HCT116 (cell line): ENCODE measurements around the gene AGPS. TPM values are rescaled to one million over a fixed set of nuclear protein-coding genes. Genes with fewer than 3 reads are reported as not detected.
"Not testable (repeated sequence)": the region's sequence is repeated elsewhere in the genome, so short reads cannot be mapped to it uniquely, and the experiment has no call there.

Source experiments
- ATAC-seq: fragments of 200-7000 bp; cut with Tn5 transposase; 2 replicates; pipeline ENCODE4 v1.9.1; 2020; ENCODE audit warnings: mild to moderate bottlenecking, moderate library complexity
- BruUV-seq: library from RNA; stranded (reverse); fragments of 400-500 nt; replicated peaks from 2 replicates; lab custom pipeline; 2021; lab: Mats Ljungman, UMichigan
- CTCF ChIA-PET: fragments of 300-600 bp; sonication (Branson Sonifier 250); formaldehyde crosslinking; loops from one replicate; lab custom pipeline; 2021; ENCODE audit warnings: antibody characterized with exemption; lab: Charles Lee
- POLR2A ChIA-PET: fragments of 300-600, 350-600 bp; sonication (Branson Sonifier 250); formaldehyde crosslinking; loops from one replicate; lab custom pipeline; 2021; ENCODE audit warnings: antibody characterized with exemption; lab: Charles Lee
- RAD21 ChIA-PET, 2 experiments: fragments of 300-600 bp; sonication (Branson Sonifier 250); formaldehyde crosslinking; loops; one replicate each; lab custom pipeline; 2023; ENCODE audit warnings: low total read pairs in 2 of 2; ENCODE audit not compliant: uncharacterized antibody in 2 of 2, unreplicated experiment in 2 of 2, low non-redundant PET in 1 of 2; lab: Charles Lee
- DNase-seq: peaks from one replicate; pipeline ENCODE4 v3.0.0-alpha.2; 2010; ENCODE audit warnings: low read depth, low spot score
- H2AFZ ChIP-seq: fragments of 200-600 bp; shearing (Covaris generic), sonication (generic); 2 replicates; pipeline ENCODE4 v1.6.1; 2017; ENCODE audit warnings: low read depth, mixed run types, mixed read lengths, antibody characterized with exemption, low read length; ENCODE audit not compliant: poor library complexity, severe bottlenecking
- H3K27ac ChIP-seq: 2 replicates; pipeline ENCODE4 v1.5.1; 2012; ENCODE audit warnings: low read depth, low read length
- H3K27me3 ChIP-seq: fragments of 200-600 bp; sonication (generic); 2 replicates; pipeline ENCODE4 v1.6.1; 2016; ENCODE audit warnings: mixed run types, low read length, mixed read lengths; ENCODE audit not compliant: insufficient read depth
- H3K36me3 ChIP-seq, 2 experiments: fragments of 200-500 bp in 1 of 2; fragments of 200-600 bp in 1 of 2; sonication (Bioruptor generic) in 1 of 2; sonication (generic) in 1 of 2; 2 replicates each; pipeline versions ENCODE4 v1.5.1 to v1.6.1; 2014 to 2016; ENCODE audit warnings: low read length in 2 of 2, inconsistent platforms in 1 of 2, mixed read lengths in 1 of 2, mixed run types in 1 of 2; ENCODE audit not compliant: insufficient read depth in 2 of 2, control insufficient read depth in 1 of 2
- H3K4me1 ChIP-seq, 2 experiments: fragments of 200-600 bp in 1 of 2; sonication (generic) in 1 of 2; 2 replicates each; pipeline versions ENCODE4 v1.5.1 to v1.6.1; 2012 to 2017; ENCODE audit warnings: low read length in 2 of 2, inconsistent platforms in 1 of 2, mild to moderate bottlenecking in 1 of 2, mixed read lengths in 1 of 2, mixed run types in 1 of 2, moderate library complexity in 1 of 2; ENCODE audit not compliant: insufficient read depth in 2 of 2, control insufficient read depth in 1 of 2
- H3K4me2 ChIP-seq: fragments of 200-600 bp; sonication (generic); 2 replicates; pipeline ENCODE4 v1.6.1; 2017; ENCODE audit warnings: mixed run types, low read length, mixed read lengths
- H3K4me3 ChIP-seq, 2 experiments: fragments of 200-600 bp in 1 of 2; sonication (generic) in 1 of 2; replicated peaks in 1 of 2; 2 replicates each; pipeline ENCODE4 v1.5.1; 2011 to 2016; ENCODE audit warnings: low read length in 2 of 2, control low read depth in 1 of 2, low read depth in 1 of 2, mild to moderate bottlenecking in 1 of 2, mixed read lengths in 1 of 2, mixed run types in 1 of 2
- H3K79me2 ChIP-seq: fragments of 200-600 bp; sonication (generic); 2 replicates; pipeline ENCODE4 v1.6.1; 2017; ENCODE audit warnings: mild to moderate bottlenecking, mixed run types, low read length, moderate library complexity, mixed read lengths; ENCODE audit not compliant: insufficient read depth
- H3K9ac ChIP-seq: fragments of 200-600 bp; sonication (generic); 2 replicates; pipeline ENCODE4 v1.6.1; 2016; ENCODE audit warnings: low read length, mixed read lengths
- H3K9me2 ChIP-seq: fragments of 200-600 bp; sonication (generic), shearing (Covaris generic); 2 replicates; pipeline ENCODE4 v1.6.1; 2017; ENCODE audit warnings: mixed run types, mild to moderate bottlenecking, moderate library complexity; ENCODE audit not compliant: insufficient read depth
- H3K9me3 ChIP-seq, 2 experiments: fragments of 200-500 bp in 1 of 2; fragments of 200-600 bp in 1 of 2; sonication (Bioruptor generic) in 1 of 2; sonication (generic) in 1 of 2; 2 replicates each; pipeline ENCODE4 v1.6.1; 2014 to 2017; ENCODE audit warnings: low read length in 2 of 2, mixed read lengths in 2 of 2, inconsistent platforms in 1 of 2, low read depth in 1 of 2, mild to moderate bottlenecking in 1 of 2, mixed run types in 1 of 2, moderate library complexity in 1 of 2; ENCODE audit not compliant: control insufficient read depth in 1 of 2, insufficient read depth in 1 of 2
- H4K20me1 ChIP-seq: fragments of 200-600 bp; sonication (generic), shearing (Covaris generic); 2 replicates; pipeline ENCODE4 v1.6.1; 2017; ENCODE audit warnings: mixed run types, mild to moderate bottlenecking, moderate library complexity; ENCODE audit not compliant: insufficient read depth
- ELF1 ChIP-seq: IDR thresholded peaks from 2 replicates; pipeline ENCODE4 v1.6.1; 2012; ENCODE audit warnings: low read depth, borderline replicate concordance
- EZH2phosphoT487 ChIP-seq: fragments of 200-600 bp; IDR thresholded peaks from 2 replicates; pipeline ENCODE4 v1.6.1; 2018; ENCODE audit warnings: antibody characterized with exemption, borderline replicate concordance
- FOSL1 ChIP-seq: IDR thresholded peaks from 2 replicates; pipeline ENCODE4 v1.6.1; 2012; ENCODE audit warnings: low read depth
- JUND ChIP-seq: IDR thresholded peaks from 2 replicates; pipeline ENCODE4 v1.6.1; 2012
- SIN3A ChIP-seq: IDR thresholded peaks from 2 replicates; pipeline ENCODE4 v1.6.1; 2012; ENCODE audit warnings: low read depth
- TCF7L2 ChIP-seq: IDR thresholded peaks from 2 replicates; pipeline ENCODE4 v1.7.0; 2011; ENCODE audit warnings: borderline replicate concordance, inconsistent platforms; ENCODE audit not compliant: insufficient read depth, insufficient read length; ENCODE audit errors: extremely low read depth
- ZBTB33 ChIP-seq: IDR thresholded peaks from 2 replicates; pipeline ENCODE4 v1.6.1; 2011; ENCODE audit warnings: mild to moderate bottlenecking, low read length, moderate library complexity; ENCODE audit not compliant: insufficient replicate concordance; ENCODE audit errors: extremely low read depth
- ZFX ChIP-seq: fragments of 450-650 bp; IDR thresholded peaks from 2 replicates; pipeline ENCODE4 v1.6.1; 2017
- ZNF274 ChIP-seq: fragments of 200-500 bp; sonication (Bioruptor generic); IDR thresholded peaks from 2 replicates; pipeline ENCODE4 v1.6.1; 2014; ENCODE audit warnings: mild to moderate bottlenecking, low read depth, low read length, inconsistent platforms
- intact Hi-C: fragments of 100-400 bp; cut with micrococcal nuclease; formaldehyde crosslinking; loops from 2 replicates; pipeline ENCODE4 v1.10.0; 2022
- total RNA-seq: library from RNA; stranded (reverse); gene quantifications from one replicate; pipeline ENCODE4 v1.2.1, GENCODE V29; 2021; ENCODE audit not compliant: unreplicated experiment
- TF ChIP-seq, protein P1 (sequence below): IDR thresholded peaks from 2 replicates; pipeline ENCODE4 v1.6.1; 2012
- TF ChIP-seq, protein P2 (sequence below), 3 experiments: fragments of 200-600 bp in 1 of 3; sonication (generic) in 1 of 3; IDR thresholded peaks in 2 of 3; conservative IDR thresholded peaks in 1 of 3; 2 replicates each; pipeline ENCODE4 v1.5.1; 2012 to 2017; ENCODE audit warnings: low read depth in 2 of 3, low read length in 2 of 3, antibody characterized with exemption in 1 of 3, borderline replicate concordance in 1 of 3, control low read depth in 1 of 3, mild to moderate bottlenecking in 1 of 3, mixed read lengths in 1 of 3, mixed run types in 1 of 3, moderate library complexity in 1 of 3; ENCODE audit not compliant: insufficient read depth in 1 of 3
- TF ChIP-seq, protein P3 (sequence below): IDR thresholded peaks from 2 replicates; pipeline ENCODE4 v1.6.1; 2012

AGPS gene
- total RNA-seq, 1 experiment from 2014 or later = 66.6 TPM

DNA sequence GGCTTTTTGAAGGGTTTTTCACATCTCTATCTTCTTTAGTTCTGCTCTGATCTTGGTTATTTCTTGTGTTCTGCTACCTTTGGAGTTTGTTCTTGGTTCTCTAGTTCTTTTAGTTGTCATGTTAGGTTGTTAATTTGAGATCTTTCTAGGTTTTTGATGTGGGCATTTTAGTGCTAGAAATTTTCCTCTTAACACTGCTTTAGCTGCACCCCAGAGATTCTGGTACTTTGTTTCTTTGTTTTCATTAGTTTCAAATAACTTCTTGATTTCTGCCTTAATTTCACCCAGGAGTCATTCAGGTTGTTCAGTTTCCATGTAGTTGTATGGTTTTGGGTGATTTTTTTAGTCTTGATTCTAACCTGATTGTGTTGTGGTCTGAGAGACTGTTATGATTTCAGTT is 34.7 kb downstream of the AGPS start (continued):
- TF ChIP-seq, protein P1, sequence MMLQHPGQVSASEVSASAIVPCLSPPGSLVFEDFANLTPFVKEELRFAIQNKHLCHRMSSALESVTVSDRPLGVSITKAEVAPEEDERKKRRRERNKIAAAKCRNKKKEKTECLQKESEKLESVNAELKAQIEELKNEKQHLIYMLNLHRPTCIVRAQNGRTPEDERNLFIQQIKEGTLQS = no peak
- TF ChIP-seq TCF7L2 (no peak), EZH2phosphoT487 (no peak)

DNA sequence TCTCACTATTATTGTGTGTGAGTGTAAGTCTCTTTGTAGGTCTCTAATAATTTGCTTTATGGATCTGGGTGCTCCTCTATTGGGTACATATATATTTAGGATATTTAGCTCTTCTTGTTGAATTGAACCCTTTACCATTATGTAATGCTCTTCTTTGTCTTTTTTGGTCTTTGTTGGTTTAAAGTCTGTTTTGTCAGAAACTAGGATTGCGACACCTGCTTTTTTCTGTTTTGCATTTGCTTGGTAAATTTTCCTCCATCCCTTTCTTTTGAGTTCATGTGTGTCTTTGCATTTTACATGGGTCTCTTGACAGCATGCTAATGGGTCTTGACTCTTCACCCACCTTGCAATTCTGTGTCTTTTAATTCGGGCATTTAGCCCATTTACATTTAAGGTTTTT is 35.4 kb downstream of the AGPS start:
- H3K9me2 ChIP-seq, H3K4me2 ChIP-seq, H3K36me3 ChIP-seq, BruUV-seq, POLR2A ChIA-PET, RAD21 ChIA-PET, H2AFZ ChIP-seq, ATAC-seq, H3K4me3 ChIP-seq, H3K4me1 ChIP-seq, H4K20me1 ChIP-seq, H3K27me3 ChIP-seq, DNase-seq, H3K9ac ChIP-seq, H3K27ac ChIP-seq, CTCF ChIA-PET, intact Hi-C loops: not testable (repeated sequence)
- peaks cover 9 to 13% of the 10 kb centered on the region in 2 experiments; a peak in 3 of 4 replicates for H3K9me3 ChIP-seq
- peaks cover 80% of the 10 kb centered on the region for H3K79me2 ChIP-seq

- Histone ChIP-seq H3K4me3 (no peak overlapping the region), H3K4me1 (no peaks in the 10 kb centered on the region), H3K4me2 (no peak overlapping the region), H2AFZ (no peak overlapping the region), H3K36me3 (0 out of 4 replicates have a peak, but pooled peaks cover 0 to 5% of the 10 kb centered on the region in 2 experiments), H3K9ac (no peak overlapping the region), H3K9me3 (peaks cover 13 to 17% of the 10 kb centered on the region in 2 experiments; a peak in 3 of 4 replicates), H3K27me3 (no peaks in the 10 kb centered on the region), H4K20me1 (no peaks in the 10 kb centered on the region), H3K79me2 (peaks cover 88% of the 10 kb centered on the region), H3K9me2 (no peaks in the 10 kb centered on the region), H3K27ac (no peak overlapping the region)
- no peak for ATAC-seq
- no peak for DNase-seq
- ChIA-PET RAD21 (no interaction called here), POLR2A (no interaction called here), CTCF (no interaction called here)
- intact Hi-C loops = no loop called here
- no TSS peak for BruUV-seq
- TF ChIP-seq, protein P2, sequence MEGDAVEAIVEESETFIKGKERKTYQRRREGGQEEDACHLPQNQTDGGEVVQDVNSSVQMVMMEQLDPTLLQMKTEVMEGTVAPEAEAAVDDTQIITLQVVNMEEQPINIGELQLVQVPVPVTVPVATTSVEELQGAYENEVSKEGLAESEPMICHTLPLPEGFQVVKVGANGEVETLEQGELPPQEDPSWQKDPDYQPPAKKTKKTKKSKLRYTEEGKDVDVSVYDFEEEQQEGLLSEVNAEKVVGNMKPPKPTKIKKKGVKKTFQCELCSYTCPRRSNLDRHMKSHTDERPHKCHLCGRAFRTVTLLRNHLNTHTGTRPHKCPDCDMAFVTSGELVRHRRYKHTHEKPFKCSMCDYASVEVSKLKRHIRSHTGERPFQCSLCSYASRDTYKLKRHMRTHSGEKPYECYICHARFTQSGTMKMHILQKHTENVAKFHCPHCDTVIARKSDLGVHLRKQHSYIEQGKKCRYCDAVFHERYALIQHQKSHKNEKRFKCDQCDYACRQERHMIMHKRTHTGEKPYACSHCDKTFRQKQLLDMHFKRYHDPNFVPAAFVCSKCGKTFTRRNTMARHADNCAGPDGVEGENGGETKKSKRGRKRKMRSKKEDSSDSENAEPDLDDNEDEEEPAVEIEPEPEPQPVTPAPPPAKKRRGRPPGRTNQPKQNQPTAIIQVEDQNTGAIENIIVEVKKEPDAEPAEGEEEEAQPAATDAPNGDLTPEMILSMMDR (IDR thresholded peaks at IDR 0.05 in 2 of 3, conservative IDR thresholded peaks at IDR 0.05 in 1 of 3; ENCODE audit: borderline replicate concordance in 1 of 3, insufficient read depth in 1 of 3, low read depth in 2 of 3, low read length in 2 of 3) = no peak
- TF ChIP-seq ZNF274 = no peak
- no peak for TF ChIP-seq SIN3A
- TF ChIP-seq TCF7L2 = no peak
- no peak for TF ChIP-seq ZBTB33
- no peak for TF ChIP-seq ZFX
- no peak for TF ChIP-seq FOSL1
- TF ChIP-seq, protein P3, sequence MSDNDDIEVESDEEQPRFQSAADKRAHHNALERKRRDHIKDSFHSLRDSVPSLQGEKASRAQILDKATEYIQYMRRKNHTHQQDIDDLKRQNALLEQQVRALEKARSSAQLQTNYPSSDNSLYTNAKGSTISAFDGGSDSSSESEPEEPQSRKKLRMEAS = no peak
- TF ChIP-seq ELF1 = no peak
- TF ChIP-seq JUND = no peak
These were observed 37.2 kb downstream of the AGPS start for GRCh38 chr2:177429688-177430325.
